H1 (cell line): ENCODE results near the gene AEBP1. TPM values are rescaled to one million over a fixed set of nuclear protein-coding genes. Genes with fewer than 3 reads are reported as not detected.

Experiments used
- CTCF ChIA-PET: fragments of 300-600 bp; sonication (Branson Sonifier 250); formaldehyde crosslinking; loops from one replicate; lab custom pipeline; 2021; ENCODE audit not compliant: partially characterized antibody; lab: Charles Lee
- POLR2A ChIA-PET: fragments of 300-600 bp; sonication (Branson Sonifier 250); formaldehyde crosslinking; loops from one replicate; lab custom pipeline; 2021; ENCODE audit warnings: inconsistent platforms; ENCODE audit not compliant: partially characterized antibody; lab: Charles Lee
- DNase-seq, 2 experiments: peaks; one replicate each; pipeline versions ENCODE4 v3.0.0 to v3.0.0-alpha.2; 2010 to 2022; ENCODE audit warnings: low spot score in 2 of 2, low read depth in 1 of 2, mixed read lengths in 1 of 2
- FAIRE-seq: peaks from 2 replicates; lab custom pipeline; 2011; peaks lifted over from hg19 to GRCh38; lab: Jason Lieb, UNC
- H2AFZ ChIP-seq: 2 replicates; pipeline ENCODE4 v1.8.1; 2012; ENCODE audit warnings: low read length, inconsistent platforms
- H2AK5ac ChIP-seq: 2 replicates; pipeline ENCODE4 v1.6.1; 2013; ENCODE audit warnings: low read depth, low read length
- H2BK120ac ChIP-seq: replicated peaks from 2 replicates; pipeline ENCODE3; 2013; ENCODE audit warnings: low read depth, low read length, inconsistent platforms
- H2BK12ac ChIP-seq: 2 replicates; pipeline ENCODE4 v1.6.1; 2013; ENCODE audit warnings: low read depth, low read length
- H2BK15ac ChIP-seq: 2 replicates; pipeline ENCODE4 v1.6.1; 2013; ENCODE audit warnings: low read length
- H2BK20ac ChIP-seq: 2 replicates; pipeline ENCODE4 v1.6.1; 2013; ENCODE audit warnings: low read length
- H2BK5ac ChIP-seq: 2 replicates; pipeline ENCODE4 v1.6.1; 2013; ENCODE audit warnings: low read depth, low read length
- H3K14ac ChIP-seq: 2 replicates; pipeline ENCODE4 v1.6.1; 2013; ENCODE audit warnings: inconsistent platforms; ENCODE audit not compliant: insufficient read length
- H3K18ac ChIP-seq: 2 replicates; pipeline ENCODE4 v1.6.1; 2013; ENCODE audit warnings: low read length; ENCODE audit errors: extremely low read depth
- H3K23ac ChIP-seq: 2 replicates; pipeline ENCODE4 v1.6.1; 2013; ENCODE audit warnings: inconsistent platforms; ENCODE audit not compliant: insufficient read length
- H3K23me2 ChIP-seq: 2 replicates; pipeline ENCODE4 v1.6.1; 2013; ENCODE audit warnings: low read depth, low read length
- H3K27ac ChIP-seq: 2 replicates; pipeline ENCODE4 v1.6.1; 2011; ENCODE audit warnings: low read depth, low read length, inconsistent platforms
- H3K27me3 ChIP-seq, 4 experiments: replicated peaks in 1 of 4; 1 replicate in 1 of 4; 2 replicates in 3 of 4; pipeline versions ENCODE4 v1.6.1 to v1.8.1; 2011 to 2013; ENCODE audit warnings: low read length in 3 of 4, mild to moderate bottlenecking in 3 of 4, inconsistent platforms in 2 of 4, mixed read lengths in 2 of 4, moderate library complexity in 1 of 4; ENCODE audit not compliant: control insufficient read depth in 3 of 4, insufficient read depth in 3 of 4; ENCODE audit errors: extremely low read depth in 1 of 4
- H3K36me3 ChIP-seq, 4 experiments: 2 replicates each; pipeline versions ENCODE4 v1.6.1 to v1.8.1; 2011 to 2013; ENCODE audit warnings: mild to moderate bottlenecking in 4 of 4, low read length in 3 of 4, moderate library complexity in 2 of 4, control low read depth in 1 of 4, inconsistent platforms in 1 of 4; ENCODE audit not compliant: insufficient read depth in 4 of 4, control insufficient read depth in 2 of 4
- H3K4ac ChIP-seq: replicated peaks from 2 replicates; pipeline ENCODE3; 2013; ENCODE audit warnings: low read length, low read depth, mixed read lengths, inconsistent platforms; ENCODE audit not compliant: insufficient read length
- H3K4me1 ChIP-seq, 4 experiments: replicated peaks in 1 of 4; 1 replicate in 1 of 4; 2 replicates in 3 of 4; pipeline versions ENCODE4 v1.6.1 to v1.8.1; 2011 to 2013; ENCODE audit warnings: low read length in 3 of 4, inconsistent platforms in 2 of 4, mixed read lengths in 1 of 4; ENCODE audit not compliant: insufficient read depth in 4 of 4, control insufficient read depth in 3 of 4
- H3K4me2 ChIP-seq, 2 experiments: 2 replicates each; pipeline versions ENCODE4 v1.6.1 to v1.8.1; 2011 to 2013; ENCODE audit warnings: low read depth in 2 of 2, low read length in 2 of 2, control low read depth in 1 of 2, inconsistent platforms in 1 of 2, mild to moderate bottlenecking in 1 of 2; ENCODE audit not compliant: insufficient read depth in 1 of 2
- H3K4me3 ChIP-seq, 4 experiments: fragments of 200-600, 300-600 bp in 1 of 4; sonication (generic), shearing (Covaris generic), sonication (Bioruptor Twin) in 1 of 4; 2 replicates each; pipeline versions ENCODE4 v1.5.1 to v1.8.1; 2011 to 2016; ENCODE audit warnings: low read length in 4 of 4, low read depth in 3 of 4, control low read depth in 2 of 4, inconsistent platforms in 2 of 4, mild to moderate bottlenecking in 2 of 4, mixed read lengths in 1 of 4, moderate library complexity in 1 of 4; ENCODE audit not compliant: insufficient read depth in 2 of 4; ENCODE audit errors: extremely low read depth in 1 of 4
- H3K56ac ChIP-seq: replicated peaks from 2 replicates; pipeline ENCODE3; 2013; ENCODE audit warnings: low read depth, mild to moderate bottlenecking, mixed read lengths, low read length, inconsistent platforms; ENCODE audit not compliant: insufficient read length
- H3K79me1 ChIP-seq: 2 replicates; pipeline ENCODE4 v1.6.1; 2013; ENCODE audit warnings: low read depth, low read length, control low read depth
- H3K79me2 ChIP-seq, 2 experiments: 2 replicates each; pipeline versions ENCODE4 v1.6.1 to v1.8.1; 2012 to 2013; ENCODE audit warnings: low read length in 2 of 2, mild to moderate bottlenecking in 2 of 2, inconsistent platforms in 1 of 2; ENCODE audit not compliant: insufficient read depth in 2 of 2, control insufficient read depth in 1 of 2
- H3K9ac ChIP-seq, 4 experiments: replicated peaks in 1 of 4; 1 replicate in 1 of 4; 2 replicates in 3 of 4; pipeline versions ENCODE4 v1.6.1 to v1.8.1; 2011 to 2013; ENCODE audit warnings: low read depth in 3 of 4, low read length in 3 of 4, control low read depth in 2 of 4, mild to moderate bottlenecking in 2 of 4, moderate library complexity in 2 of 4, inconsistent platforms in 1 of 4; ENCODE audit errors: extremely low read depth in 1 of 4
- H3K9me3 ChIP-seq, 2 experiments: 2 replicates each; pipeline versions ENCODE4 v1.6.1 to v1.8.1; 2012 to 2013; ENCODE audit warnings: mild to moderate bottlenecking in 2 of 2, moderate library complexity in 2 of 2, control low read depth in 1 of 2, inconsistent platforms in 1 of 2, low read depth in 1 of 2, low read length in 1 of 2, mixed read lengths in 1 of 2; ENCODE audit not compliant: insufficient read depth in 2 of 2
- H4K20me1 ChIP-seq, 2 experiments: replicated peaks in 1 of 2; 2 replicates each; pipeline versions ENCODE3 to v1.8.1; 2011 to 2013; ENCODE audit warnings: inconsistent platforms in 2 of 2, low read length in 2 of 2, mild to moderate bottlenecking in 1 of 2; ENCODE audit not compliant: insufficient read depth in 2 of 2, control insufficient read depth in 1 of 2
- H4K5ac ChIP-seq: 2 replicates; pipeline ENCODE4 v1.6.1; 2013; ENCODE audit warnings: low read length, low read depth, mixed read lengths, inconsistent platforms; ENCODE audit not compliant: insufficient read length
- H4K8ac ChIP-seq: 2 replicates; pipeline ENCODE4 v1.8.0; 2013; ENCODE audit warnings: mild to moderate bottlenecking, moderate library complexity, low read length, inconsistent platforms; ENCODE audit not compliant: insufficient read depth; ENCODE audit errors: extremely low read depth
- H4K91ac ChIP-seq: replicated peaks from 2 replicates; pipeline ENCODE3; 2013; ENCODE audit warnings: low read length, mixed read lengths, inconsistent platforms; ENCODE audit not compliant: insufficient read length
- CBX8 ChIP-seq: fragments of 300-800, 300-1000 bp; sonication (generic); IDR thresholded peaks from 2 replicates; pipeline ENCODE4 v1.7.1; 2016; ENCODE audit warnings: low read depth, low read length, borderline replicate concordance
- CHD1 ChIP-seq: IDR thresholded peaks from 2 replicates; pipeline ENCODE4 v1.6.1; 2012; ENCODE audit warnings: low read depth, low read length, improper control_type of control experiment
- CTBP2 ChIP-seq: IDR thresholded peaks from 2 replicates; pipeline ENCODE4 v1.7.0; 2011; ENCODE audit warnings: borderline replicate concordance, mild to moderate bottlenecking, moderate library complexity, mixed read lengths, low read length; ENCODE audit not compliant: insufficient read depth, insufficient read length
- JUN ChIP-seq: IDR thresholded peaks from 2 replicates; pipeline ENCODE4 v1.6.1; 2011; ENCODE audit warnings: low read depth, mild to moderate bottlenecking, improper control_type of control experiment, low read length
- KDM1A ChIP-seq: fragments of 200-600, 300-600 bp; sonication (generic); IDR thresholded peaks from 2 replicates; pipeline ENCODE4 v1.7.1; 2016; ENCODE audit warnings: mild to moderate bottlenecking, low read length, borderline replicate concordance
- KDM4A ChIP-seq: IDR thresholded peaks from one replicate; pipeline ENCODE4 v1.7.1; 2012; ENCODE audit warnings: low read depth, mild to moderate bottlenecking, moderate library complexity, low read length, inconsistent platforms; ENCODE audit not compliant: severe bottlenecking
- POLR2A ChIP-seq, 2 experiments: IDR thresholded peaks; 1 replicate in 1 of 2; 2 replicates in 1 of 2; pipeline ENCODE4 v1.6.1; 2011; ENCODE audit warnings: low read depth in 2 of 2, low read length in 2 of 2, mild to moderate bottlenecking in 2 of 2; ENCODE audit errors: control extremely low read depth in 1 of 2
- SIX5 ChIP-seq: IDR thresholded peaks from 2 replicates; pipeline ENCODE4 v1.6.1; 2011; ENCODE audit warnings: mild to moderate bottlenecking, low read depth, low read length
- TAF1 ChIP-seq: IDR thresholded peaks from 2 replicates; pipeline ENCODE4 v1.6.1; 2011; ENCODE audit warnings: mild to moderate bottlenecking, low read depth, low read length
- TEAD4 ChIP-seq: IDR thresholded peaks from 2 replicates; pipeline ENCODE4 v1.6.1; 2012; ENCODE audit warnings: low read depth, low read length, inconsistent platforms, mixed read lengths
- WGBS, 2 experiments: shearing (Covaris generic) in 1 of 2; methylation state at CpG; one replicate each; pipeline versions ENCODE4 v1.1.6 to v1.1.7; 2013 to 2015; ENCODE audit warnings: low lambda C conversion rate in 2 of 2, mixed read lengths in 2 of 2, inconsistent platforms in 1 of 2, low coverage in 1 of 2, missing lambda C conversion rate in 1 of 2; ENCODE audit not compliant: insufficient replicate concordance in 2 of 2, insufficient coverage in 1 of 2, insufficient read length in 1 of 2; ENCODE audit errors: extremely low coverage in 1 of 2, missing lambda C conversion rate in 1 of 2; 5-methylcytosine and 5-hydroxymethylcytosine counted together
- polyA plus RNA-seq, 7 experiments: library from polyadenylated mRNA; depleted of rRNA in 3 of 7; stranded (reverse) in 5 of 7; unstranded in 2 of 7; fragments of >200 nt in 5 of 7; fragments of 200-250 nt in 2 of 7; gene quantifications; 1 replicate in 5 of 7; 2 replicates in 1 of 7; 4 replicates in 1 of 7; pipeline versions ENCODE4 v1.2.1 to v1.2.3, GENCODE V29; 2011 to 2013; ENCODE audit warnings: missing spikeins in 2 of 7, mixed read lengths in 2 of 7
- total RNA-seq: library from RNA; stranded (reverse); fragmentation: NEBNext Ultra II Directional; extraction: Animal tissue kit (Norgen Biotek cat#: 25700); gene quantifications from 2 replicates; pipeline ENCODE4 v1.2.1, GENCODE V29; 2021

AEBP1 gene
- total and polyA plus RNA-seq, 2 of the 8 experiments (the other 6 are each of a cell fraction or from before 2014, with no cell fraction given) = 10.4 to 41.2 TPM

DNA sequence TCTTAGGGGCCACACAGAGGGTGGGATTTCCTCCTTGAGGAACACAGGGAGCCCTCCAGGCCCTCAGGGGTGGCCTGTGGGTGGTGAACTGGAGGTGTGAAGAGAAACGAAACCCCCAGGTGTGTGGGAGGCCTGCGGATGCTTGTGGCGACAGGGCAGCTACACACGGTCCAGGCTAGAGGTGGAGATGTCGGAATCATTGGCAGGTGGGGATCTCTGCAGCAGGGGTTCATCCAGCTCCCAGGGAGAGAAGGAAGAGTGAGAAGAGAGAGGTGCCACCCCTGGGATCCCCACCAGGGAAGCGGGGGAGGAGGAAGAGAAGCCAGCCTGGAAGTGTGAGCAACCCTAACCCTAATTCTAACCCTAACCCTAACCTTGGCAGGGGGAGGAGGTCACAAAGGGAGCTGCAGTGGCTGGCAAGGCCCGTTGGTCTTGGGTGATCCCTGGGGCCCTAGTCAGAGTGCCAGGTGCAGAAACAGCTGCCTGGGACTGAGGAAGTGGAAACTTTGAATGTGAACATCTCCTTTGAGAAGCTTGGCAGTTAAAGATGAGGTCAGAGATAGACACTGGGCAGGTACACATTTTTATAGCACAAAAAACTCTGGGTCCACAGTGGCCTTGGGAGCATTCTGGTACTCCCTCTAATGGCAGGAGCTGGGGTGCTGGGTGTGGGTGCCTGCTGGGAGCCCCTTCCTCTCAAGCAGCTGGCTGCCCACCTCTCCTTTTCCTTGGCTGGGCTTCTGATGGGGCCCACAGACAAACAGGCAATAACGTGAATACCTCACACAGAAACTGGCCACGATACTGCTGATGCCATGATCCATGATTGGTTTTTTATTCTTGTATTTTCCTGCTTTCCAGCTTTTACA lies 6.8 kb upstream of the AEBP1 start:
- Histone ChIP-seq H3K4ac (no peak overlapping the region), H2BK20ac (no peak overlapping the region), H3K4me3 (no peak overlapping the region), H4K5ac (no peak overlapping the region), H4K91ac (no peak overlapping the region), H3K36me3 (no peaks in the 10 kb centered on the region), H2BK5ac (no peak overlapping the region), H3K56ac (no peak overlapping the region), H2AK5ac (no peak overlapping the region), H3K27me3 (peaks cover 0 to 4% (median 0%) of the 10 kb centered on the region in 4 experiments; a peak in 2 of 7 replicates), H3K4me1 (no peaks in the 10 kb centered on the region; a peak in 1 of 7 replicates), H4K8ac (peak overlapping the region; percentile 42; the same call in 1 of the 2 replicates), H3K79me2 (no peaks in the 10 kb centered on the region), H3K9me3 (no peaks in the 10 kb centered on the region), H3K23me2 (no peaks in the 10 kb centered on the region), H3K23ac (no peak overlapping the region), H4K20me1 (no peaks in the 10 kb centered on the region), H3K79me1 (no peaks in the 10 kb centered on the region), H3K4me2 (no peak overlapping the region), H3K27ac (no peak overlapping the region), H3K9ac (no peak overlapping the region), H3K14ac (no peak overlapping the region), H2BK120ac (no peak overlapping the region), H2AFZ (no peak overlapping the region; the same call in 1 of the 2 replicates), H2BK15ac (no peak overlapping the region), H2BK12ac (no peak overlapping the region), H3K18ac (no peak overlapping the region)
- FAIRE-seq (no peak), DNase-seq (no peak)
- CTCF ChIA-PET = interaction anchor here (0.7 to 3.7 kb wide), 6 partner anchors 9 to 111 kb away, joined by 3 to 17 read pairs (median 4); no protein-coding TSS in a partner anchor
- WGBS, 2 experiments = 86% methylated on average over 7 of the region's 9 CpGs; no CpG with 5 or more reads in 1 of the 2 experiments
- POLR2A ChIA-PET = interaction anchor here (1.4 to 1.8 kb wide), 3 partner anchors 12 to 33 kb away, joined by 3 to 6 read pairs (median 5); no protein-coding TSS in a partner anchor
- no peak for TF ChIP-seq SIX5
- TF ChIP-seq CBX8 = no peak
- TF ChIP-seq KDM1A = no peak
- no peak for TF ChIP-seq KDM4A
- TF ChIP-seq CTBP2 = no peak
- no peak for TF ChIP-seq TAF1
- TF ChIP-seq POLR2A (IDR thresholded peaks at IDR 0.05; ENCODE audit: control extremely low read depth in 1 of 2, low read depth in 2 of 2, low read length in 2 of 2) = no peak
- no peak for TF ChIP-seq CHD1
- no peak for TF ChIP-seq TEAD4
- TF ChIP-seq JUN = no peak
